EH (cell line): ENCODE results near the gene TGOLN2.
"Not testable (repeated sequence)": the region's sequence is repeated elsewhere in the genome, so short reads cannot be mapped to it uniquely, and the experiment has no call there.

Experiments
- DNase-seq: peaks from one replicate; pipeline ENCODE4 v3.0.0-alpha.2; 2015; ENCODE audit warnings: low read depth

TGOLN2 gene

GRCh38 chr2:85340034-85340892 lies 12.5 kb upstream of the TGOLN2 start:
- DNase-seq = peak; percentile 22

GRCh38 chr2:85334928-85335327 lies 7.1 kb upstream of the TGOLN2 start:
- DNase-seq = no peak

- not testable (repeated sequence) for DNase-seq
Observed at GRCh38 chr2:85333877-85334276, 6.1 kb upstream of the TGOLN2 start.

GRCh38 chr2:85330839-85331636 lies 3.2 kb upstream of the TGOLN2 start:
- DNase-seq = no peak

DNA sequence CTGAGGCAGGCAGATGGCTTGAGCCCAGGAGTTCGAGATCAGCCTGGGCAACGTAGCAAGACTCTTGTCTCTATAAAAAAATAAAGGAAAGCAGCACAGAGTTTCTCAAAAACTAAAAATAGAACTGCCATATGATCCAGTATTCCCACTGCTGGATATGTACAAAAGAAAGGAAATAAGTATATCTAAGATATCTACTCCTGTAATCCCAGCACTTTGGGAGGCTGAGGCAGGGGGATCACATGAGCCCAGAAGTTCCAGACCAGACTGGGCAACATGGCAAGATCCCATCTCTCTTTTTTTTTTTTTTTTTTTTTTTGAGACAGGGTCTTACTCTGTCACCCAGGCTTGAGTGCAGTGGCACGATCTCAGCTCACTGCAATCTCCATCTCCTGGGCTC lies 1.9 kb upstream of the TGOLN2 start:
- DNase-seq = not testable (repeated sequence)

- no peak for DNase-seq
Observed at GRCh38 chr2:85329181-85329651, 1.4 kb upstream of the TGOLN2 start.

DNA sequence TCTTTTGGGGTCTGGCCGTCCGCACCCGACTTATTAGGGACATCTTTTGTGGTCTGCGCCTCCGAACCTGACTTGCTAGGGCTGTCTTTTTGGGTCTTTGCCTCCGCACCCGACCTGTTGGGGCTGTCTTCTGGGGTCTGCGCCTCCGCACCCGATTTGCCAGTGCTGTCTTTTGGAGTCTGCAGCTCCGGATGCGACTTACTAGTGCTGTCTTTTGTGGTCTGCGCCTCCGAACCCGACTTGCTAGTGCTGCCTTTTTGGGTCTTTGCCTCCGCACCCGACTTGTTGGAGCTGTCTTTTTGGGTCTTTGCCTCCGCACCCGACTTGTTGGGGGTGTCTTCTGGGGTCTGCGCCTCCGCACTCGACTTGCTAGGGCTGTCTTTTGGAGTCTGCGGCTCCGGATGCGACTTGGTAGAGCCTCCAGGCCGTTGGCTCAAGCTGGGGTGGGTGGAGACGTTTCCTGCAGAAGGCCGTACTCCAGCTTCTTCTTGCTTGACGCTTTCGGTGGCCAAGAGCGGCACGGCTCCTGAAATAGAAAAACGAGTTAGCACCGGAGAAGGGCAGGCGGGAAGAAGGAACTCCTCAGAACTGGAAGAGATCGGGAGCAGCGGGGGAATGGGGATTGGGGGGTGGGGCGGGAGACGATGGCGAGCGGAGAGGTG lies 498 bp downstream of the TGOLN2 start:
- peak; percentile 54 for DNase-seq

DNA sequence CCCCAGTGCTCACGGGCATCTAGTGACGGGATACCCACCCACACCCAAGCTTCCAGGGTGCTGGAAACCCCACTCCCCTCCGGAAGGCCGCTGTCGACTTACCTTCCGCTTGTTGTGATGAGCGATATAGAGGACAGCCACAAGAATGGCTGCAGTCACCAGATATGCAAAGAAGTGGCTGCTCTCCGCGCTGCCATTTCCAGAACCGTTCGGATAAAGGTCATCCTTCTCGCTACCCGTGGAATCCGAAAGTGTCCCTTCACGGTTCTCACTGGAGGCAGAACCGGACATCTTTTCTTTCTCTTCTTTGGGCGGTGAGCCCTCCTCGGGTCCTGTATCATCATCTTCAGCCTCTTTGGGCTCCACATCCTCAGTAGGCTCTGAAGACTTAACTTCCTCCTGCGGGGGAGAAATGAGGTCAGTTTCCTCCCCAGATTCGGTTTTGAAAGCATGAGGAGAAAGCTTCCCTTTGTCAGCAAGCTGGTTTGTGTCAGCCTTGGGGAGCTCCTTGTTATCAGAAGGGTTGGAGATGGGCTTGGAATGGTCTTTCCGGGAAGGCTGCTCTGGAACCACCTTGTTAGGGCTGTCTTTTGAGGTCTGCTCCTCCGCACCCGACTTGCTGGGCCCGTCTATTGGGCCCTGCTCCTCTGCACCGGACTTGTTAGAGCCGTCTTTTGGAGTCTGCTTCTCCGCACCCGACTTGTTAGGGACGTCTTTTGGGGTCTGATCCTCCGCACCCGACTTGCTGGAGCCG lies 1.2 kb downstream of the TGOLN2 start:
- peak; percentile 33 for DNase-seq

DNA sequence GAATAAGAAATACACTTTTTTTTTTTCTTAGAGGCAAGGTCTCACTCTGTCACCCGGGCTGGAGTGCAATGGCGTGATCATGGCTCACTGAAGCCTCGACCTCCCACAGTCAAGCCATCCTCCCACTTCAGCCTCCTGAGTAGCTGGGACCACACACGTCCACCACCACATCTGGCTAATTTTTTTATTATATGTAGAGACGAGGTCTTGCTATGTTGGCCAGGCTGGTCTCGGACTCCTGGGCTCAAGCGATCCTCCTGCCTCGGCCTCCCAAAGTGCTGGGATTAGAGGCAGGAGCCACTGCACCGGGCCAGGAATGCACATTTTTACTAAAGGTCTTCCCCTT lies 2.4 kb downstream of the TGOLN2 start:
- no peak for DNase-seq

DNA sequence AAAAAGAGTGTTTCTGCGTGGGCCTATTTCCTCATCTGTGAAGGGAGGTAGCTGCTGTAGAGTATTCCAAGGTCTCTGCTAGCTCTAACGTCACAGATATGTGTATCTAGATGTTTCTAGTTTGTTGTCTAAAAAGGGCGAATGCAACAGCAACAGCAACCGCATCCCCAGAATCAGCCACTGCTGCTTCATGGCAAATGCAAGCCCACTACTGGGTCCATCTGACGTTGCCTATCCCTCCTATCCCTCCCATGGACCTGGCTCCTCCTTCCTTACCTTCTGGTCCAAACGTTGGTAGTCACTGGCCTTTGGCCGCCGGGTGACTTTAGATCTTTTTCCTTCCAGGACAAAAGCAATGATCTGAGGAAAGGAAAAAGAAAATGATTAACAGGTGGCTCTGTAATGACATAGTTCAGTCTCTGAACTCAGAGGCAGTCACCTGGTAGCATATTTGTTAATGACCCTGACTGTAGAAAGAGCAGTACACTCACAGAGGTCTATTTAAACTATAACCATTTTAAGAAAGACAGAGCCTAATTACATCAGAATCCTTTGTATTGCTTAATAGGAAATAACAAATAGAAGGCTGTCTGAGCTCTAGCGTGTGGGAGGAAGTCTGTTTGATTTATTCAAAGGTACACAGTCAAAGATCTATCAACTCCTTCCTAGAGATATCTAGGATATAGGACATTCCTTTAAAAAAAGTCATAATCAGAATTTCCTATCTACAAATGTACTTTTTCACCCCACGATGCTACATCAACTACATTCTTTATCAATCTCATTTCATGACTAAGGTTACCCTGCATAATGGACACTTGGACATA lies 2.9 kb downstream of the TGOLN2 start:
- DNase-seq = peak; percentile 28

- DNase-seq = not testable (repeated sequence)
Observed at GRCh38 chr2:85323988-85324367, 3.8 kb downstream of the TGOLN2 start.

DNA sequence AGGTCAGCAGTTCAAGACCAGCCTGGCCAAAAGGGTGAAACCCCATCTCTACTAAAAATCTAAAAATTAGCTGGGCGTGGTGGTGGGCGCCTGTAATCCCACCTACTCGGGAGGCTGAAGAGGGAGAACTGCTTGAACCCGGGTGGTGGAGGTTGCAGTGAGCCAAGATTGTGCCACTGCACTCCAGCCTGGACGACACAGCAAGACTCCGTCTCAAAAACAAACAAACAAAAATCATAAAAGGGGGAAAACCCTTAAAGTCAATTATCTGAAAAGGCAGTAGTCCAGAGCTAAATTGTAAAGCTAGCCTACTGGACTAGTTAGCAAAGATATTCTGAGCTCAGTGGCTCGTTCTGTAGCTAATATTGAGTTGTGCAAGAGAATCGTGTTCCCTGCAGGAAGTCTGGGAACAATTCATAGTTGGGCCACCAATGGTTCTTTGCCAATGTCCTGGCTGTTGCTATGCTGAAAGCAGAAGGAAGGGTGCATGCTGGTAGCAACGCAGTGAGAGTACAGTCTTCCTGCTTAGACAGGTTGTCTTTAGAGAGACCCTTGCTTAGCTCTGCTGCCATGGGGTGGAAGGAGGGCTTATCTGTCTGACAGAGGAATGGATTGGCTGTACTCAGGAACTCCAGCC lies 4.3 kb downstream of the TGOLN2 start:
- DNase-seq = no peak

GRCh38 chr2:85319796-85320195 lies 8.0 kb downstream of the TGOLN2 start:
- DNase-seq = no peak

DNA sequence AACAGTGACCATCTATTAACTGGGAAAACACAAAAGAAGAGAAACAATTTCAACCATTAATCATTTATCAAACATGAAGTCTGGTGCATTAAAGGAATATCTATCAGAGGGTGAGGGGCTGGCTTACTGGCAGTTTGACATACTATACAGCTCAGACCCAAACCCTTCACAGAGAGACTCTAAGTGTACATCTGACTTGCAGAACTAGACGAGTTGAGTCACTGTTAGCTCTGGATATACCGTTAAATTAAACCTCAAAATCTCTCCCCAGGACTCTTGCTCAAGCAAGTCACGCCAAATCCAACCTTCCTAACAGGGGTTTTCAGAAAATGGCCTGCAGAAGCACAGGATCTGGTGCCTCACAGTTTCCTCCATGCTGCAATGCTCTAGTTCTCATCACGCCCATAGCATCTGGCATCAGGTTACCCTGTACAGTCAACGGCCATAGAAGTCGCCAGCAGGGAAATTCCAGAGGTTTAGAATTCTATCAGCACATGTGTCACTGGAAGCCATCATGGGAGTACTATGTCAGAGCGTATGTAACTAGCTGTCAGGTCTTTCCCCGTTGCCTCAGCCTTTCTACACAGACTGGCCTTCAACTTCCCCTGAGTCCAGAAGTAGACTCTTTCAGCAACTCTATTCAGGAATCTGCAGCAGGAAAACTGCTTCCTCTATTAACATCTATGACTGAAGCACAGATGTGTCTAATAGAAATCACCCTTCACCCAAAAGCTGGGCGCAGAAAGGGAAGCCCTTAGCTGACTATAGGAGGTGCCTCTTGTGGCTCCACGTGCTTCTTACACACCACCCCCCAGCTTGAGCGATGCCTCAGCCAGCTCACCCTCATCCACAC lies 9.3 kb downstream of the TGOLN2 start:
- peak; percentile 89 for DNase-seq

DNA sequence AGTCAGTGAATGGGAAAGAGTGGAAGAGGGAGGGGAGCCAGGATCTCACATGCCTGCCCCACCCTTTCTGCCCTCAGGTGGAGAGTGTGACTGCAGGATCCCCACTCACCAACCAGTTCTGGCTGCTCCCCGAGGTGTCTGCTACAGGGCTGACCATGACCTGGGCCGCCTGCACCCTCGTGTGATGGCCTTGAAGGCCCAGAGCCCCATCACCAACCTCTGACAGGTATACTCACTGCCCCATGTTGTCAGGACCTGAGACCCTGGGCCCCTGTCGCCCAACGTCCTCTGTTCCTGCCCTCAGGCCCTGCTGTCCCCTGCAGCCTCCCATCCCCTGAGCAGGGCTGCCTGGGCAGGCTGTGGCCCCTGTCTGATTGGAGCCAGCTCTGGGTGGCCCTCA lies 11.9 kb downstream of the TGOLN2 start:
- DNase-seq = not testable (repeated sequence)

- DNase-seq = no peak
Observed at GRCh38 chr2:85314884-85315242, 12.9 kb downstream of the TGOLN2 start.

- DNase-seq = peak; percentile 58
Observed at GRCh38 chr2:85312404-85312803, 15.4 kb downstream of the TGOLN2 start.

- DNase-seq = peak; percentile 41
Observed at GRCh38 chr2:85310330-85310729, 17.5 kb downstream of the TGOLN2 start.

DNA sequence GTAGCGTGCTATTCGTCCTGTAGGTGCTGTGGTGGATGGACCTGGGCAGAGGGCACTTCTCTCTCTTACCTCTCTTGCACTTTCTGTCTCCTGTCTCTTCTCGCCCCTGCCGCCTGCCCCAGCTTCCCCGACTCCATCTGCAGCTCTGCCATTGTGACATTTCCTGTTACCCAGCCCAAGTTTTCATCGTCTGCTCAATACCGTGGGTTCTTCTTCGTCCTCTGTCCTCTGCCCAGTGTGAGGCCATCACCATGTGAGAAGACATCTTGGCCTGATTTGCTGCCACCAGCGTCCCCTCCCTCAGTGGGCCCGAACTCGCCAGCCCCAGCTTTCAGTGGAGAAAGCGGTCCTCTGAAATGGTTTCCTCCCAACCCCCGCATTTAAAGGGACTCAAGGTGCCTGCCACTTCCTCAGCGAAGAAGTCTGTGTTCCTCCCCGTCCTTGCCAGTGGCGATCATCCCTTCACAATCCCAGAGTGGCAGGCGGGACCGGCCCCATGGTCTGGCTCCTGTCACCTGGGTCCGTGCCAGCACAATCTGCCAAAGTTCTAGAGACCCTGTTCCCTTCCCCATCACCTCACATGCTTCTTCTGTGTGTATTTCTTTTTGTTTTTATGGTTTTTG lies 18.0 kb downstream of the TGOLN2 start:
- DNase-seq = no peak
